Mammary epithelial cell (primary cell): ENCODE measurements around the gene NOC4L.

Experiments
- EZH2 ChIP-seq: IDR thresholded peaks from 2 replicates; pipeline ENCODE4 v1.6.1; 2012; ENCODE audit warnings: low read length, inconsistent platforms, borderline replicate concordance
- TF ChIP-seq, protein P1 (sequence below), 2 donors: IDR thresholded peaks in 1 of 2; conservative IDR thresholded peaks in 1 of 2; 2 replicates each; pipeline ENCODE4 v1.5.1; 2011 to 2012; ENCODE audit warnings: inconsistent platforms in 2 of 2, low read length in 2 of 2, mild to moderate bottlenecking in 2 of 2, control low read depth in 1 of 2, low read depth in 1 of 2; ENCODE audit not compliant: insufficient read depth in 1 of 2; ENCODE audit errors: extremely low read depth in 1 of 2

DNA sequence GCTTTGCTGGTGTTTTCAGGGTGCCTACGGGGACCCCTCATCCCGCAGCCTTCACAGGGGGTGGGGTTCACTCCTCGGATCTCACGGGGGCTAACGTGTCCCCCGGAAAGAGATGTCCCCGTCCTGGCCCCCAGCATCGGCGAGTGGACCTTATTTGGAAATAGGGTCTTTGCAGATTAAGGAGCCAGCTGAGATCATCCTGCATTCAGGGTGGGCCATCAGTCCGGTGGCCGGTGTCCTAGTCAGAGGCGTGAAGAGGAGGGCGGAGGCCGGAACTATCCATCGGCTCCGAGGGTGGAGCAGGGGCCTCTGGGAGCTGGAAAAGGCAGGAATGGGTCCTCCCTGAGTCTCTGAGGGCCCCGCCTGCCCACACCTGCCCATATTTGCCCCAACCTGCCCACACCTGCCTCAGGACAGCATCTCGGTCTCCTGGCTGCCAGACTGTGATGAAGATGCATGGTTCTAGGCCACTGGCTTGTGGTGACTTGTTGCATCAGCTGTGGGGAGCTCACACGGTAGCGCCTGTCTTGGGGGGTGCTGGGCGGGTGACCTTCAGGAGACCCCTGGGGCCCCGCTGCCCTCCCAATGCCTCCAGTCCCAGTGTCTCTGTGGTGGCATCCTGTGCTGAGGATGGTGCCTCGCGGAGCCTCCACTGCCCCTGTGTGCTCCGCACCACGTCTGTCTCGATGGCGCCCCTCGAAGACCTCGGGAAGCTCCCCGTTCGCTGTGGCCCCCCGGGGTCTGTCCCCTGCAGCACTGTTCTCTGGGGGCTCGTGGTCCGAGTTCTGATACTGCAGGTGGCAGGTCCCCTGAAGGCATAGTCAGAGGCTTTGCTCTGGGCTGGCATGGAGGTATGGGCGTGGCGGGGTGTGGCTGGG, 14.7 kb downstream of the NOC4L start:
- TF ChIP-seq, protein P1, sequence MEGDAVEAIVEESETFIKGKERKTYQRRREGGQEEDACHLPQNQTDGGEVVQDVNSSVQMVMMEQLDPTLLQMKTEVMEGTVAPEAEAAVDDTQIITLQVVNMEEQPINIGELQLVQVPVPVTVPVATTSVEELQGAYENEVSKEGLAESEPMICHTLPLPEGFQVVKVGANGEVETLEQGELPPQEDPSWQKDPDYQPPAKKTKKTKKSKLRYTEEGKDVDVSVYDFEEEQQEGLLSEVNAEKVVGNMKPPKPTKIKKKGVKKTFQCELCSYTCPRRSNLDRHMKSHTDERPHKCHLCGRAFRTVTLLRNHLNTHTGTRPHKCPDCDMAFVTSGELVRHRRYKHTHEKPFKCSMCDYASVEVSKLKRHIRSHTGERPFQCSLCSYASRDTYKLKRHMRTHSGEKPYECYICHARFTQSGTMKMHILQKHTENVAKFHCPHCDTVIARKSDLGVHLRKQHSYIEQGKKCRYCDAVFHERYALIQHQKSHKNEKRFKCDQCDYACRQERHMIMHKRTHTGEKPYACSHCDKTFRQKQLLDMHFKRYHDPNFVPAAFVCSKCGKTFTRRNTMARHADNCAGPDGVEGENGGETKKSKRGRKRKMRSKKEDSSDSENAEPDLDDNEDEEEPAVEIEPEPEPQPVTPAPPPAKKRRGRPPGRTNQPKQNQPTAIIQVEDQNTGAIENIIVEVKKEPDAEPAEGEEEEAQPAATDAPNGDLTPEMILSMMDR (conservative IDR thresholded peaks at IDR 0.05 in 1 of 2, IDR thresholded peaks at IDR 0.05 in 1 of 2; ENCODE audit: extremely low read depth in 1 of 2, insufficient read depth in 1 of 2, low read depth in 1 of 2, low read length in 2 of 2), result no peak
- no peak for TF ChIP-seq EZH2
